Cardiac muscle cell (in vitro differentiated cells and primary cell): Measurements from ENCODE around the gene NOA1. TPM values are rescaled to one million over a fixed set of nuclear protein-coding genes. Genes with fewer than 3 reads are reported as not detected.

Experiments
- DNase-seq, 2 donors: peaks; one replicate each; pipeline versions ENCODE4 v3.0.0 to v3.0.0-alpha.2; 2010 to 2017; ENCODE audit warnings: low read depth in 1 of 2, low spot score in 1 of 2
- H3K27ac ChIP-seq: fragments of 200-600 bp; sonication (generic); 2 replicates; pipeline ENCODE4 v1.5.1; 2016
- H3K27me3 ChIP-seq: fragments of 200-600 bp; sonication (generic); 2 replicates; pipeline ENCODE4 v1.6.0; 2016; ENCODE audit warnings: control low read depth
- H3K36me3 ChIP-seq: fragments of 200-600 bp; sonication (generic); 2 replicates; pipeline ENCODE4 v1.5.1; 2016; ENCODE audit warnings: control low read depth
- H3K4me1 ChIP-seq: fragments of 200-600 bp; sonication (generic); 2 replicates; pipeline ENCODE4 v1.8.1; 2017; ENCODE audit warnings: low read depth, mild to moderate bottlenecking, mixed run types
- H3K4me3 ChIP-seq: fragments of 200-600 bp; sonication (generic); 2 replicates; pipeline ENCODE4 v1.5.1; 2016; ENCODE audit warnings: mild to moderate bottlenecking
- H3K9me3 ChIP-seq: fragments of 200-600 bp; sonication (generic); 2 replicates; pipeline ENCODE4 v1.5.1; 2017; ENCODE audit warnings: low read depth, mild to moderate bottlenecking, control low read depth
- polyA plus RNA-seq: library from polyadenylated mRNA; unstranded; fragments of >200 nt; fragmentation: Nextera tagmentation; extraction: Ambion mirVana; gene quantifications from 2 replicates; pipeline ENCODE4 v1.2.1, GENCODE V29; 2016
- total RNA-seq: library from RNA; depleted of rRNA; stranded (reverse); fragments of >200 nt; gene quantifications from 2 replicates; pipeline ENCODE4 v1.2.3, GENCODE V29; 2016
- TF ChIP-seq, protein P1 (sequence below): IDR thresholded peaks from 2 replicates; pipeline ENCODE4 v1.5.1; 2012; ENCODE audit warnings: low read depth, mild to moderate bottlenecking, low read length

NOA1 gene
- total and polyA plus RNA-seq, 2 experiments from 2014 or later = 9.7 to 32.8 TPM

GRCh38 chr4:56981795-56982201 lies 4.4 kb upstream of the NOA1 start:
- no peak overlapping the region for H3K27ac ChIP-seq
- peak in 1 of 2 donors; percentile 71 for DNase-seq
- no peak overlapping the region for H3K4me3 ChIP-seq
- no peaks in the 10 kb centered on the region for H3K27me3 ChIP-seq
- TF ChIP-seq, protein P1, sequence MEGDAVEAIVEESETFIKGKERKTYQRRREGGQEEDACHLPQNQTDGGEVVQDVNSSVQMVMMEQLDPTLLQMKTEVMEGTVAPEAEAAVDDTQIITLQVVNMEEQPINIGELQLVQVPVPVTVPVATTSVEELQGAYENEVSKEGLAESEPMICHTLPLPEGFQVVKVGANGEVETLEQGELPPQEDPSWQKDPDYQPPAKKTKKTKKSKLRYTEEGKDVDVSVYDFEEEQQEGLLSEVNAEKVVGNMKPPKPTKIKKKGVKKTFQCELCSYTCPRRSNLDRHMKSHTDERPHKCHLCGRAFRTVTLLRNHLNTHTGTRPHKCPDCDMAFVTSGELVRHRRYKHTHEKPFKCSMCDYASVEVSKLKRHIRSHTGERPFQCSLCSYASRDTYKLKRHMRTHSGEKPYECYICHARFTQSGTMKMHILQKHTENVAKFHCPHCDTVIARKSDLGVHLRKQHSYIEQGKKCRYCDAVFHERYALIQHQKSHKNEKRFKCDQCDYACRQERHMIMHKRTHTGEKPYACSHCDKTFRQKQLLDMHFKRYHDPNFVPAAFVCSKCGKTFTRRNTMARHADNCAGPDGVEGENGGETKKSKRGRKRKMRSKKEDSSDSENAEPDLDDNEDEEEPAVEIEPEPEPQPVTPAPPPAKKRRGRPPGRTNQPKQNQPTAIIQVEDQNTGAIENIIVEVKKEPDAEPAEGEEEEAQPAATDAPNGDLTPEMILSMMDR = no peak
- peaks cover 11% of the 10 kb centered on the region for H3K4me1 ChIP-seq
- H3K9me3 ChIP-seq = no peaks in the 10 kb centered on the region
- H3K36me3 ChIP-seq = peaks cover 3% of the 10 kb centered on the region

- TF ChIP-seq, protein P1 = no peak
- peak overlapping the region; percentile 95 for H3K27ac ChIP-seq
- no peaks in the 10 kb centered on the region for H3K9me3 ChIP-seq
- peak overlapping the region; percentile 98 for H3K4me3 ChIP-seq
- no peaks in the 10 kb centered on the region for H3K36me3 ChIP-seq
- peak; percentile 16 to 42 for DNase-seq
- peaks cover 18% of the 10 kb centered on the region for H3K4me1 ChIP-seq
- no peaks in the 10 kb centered on the region for H3K27me3 ChIP-seq
Observed at GRCh38 chr4:56979421-56980072, 2.1 kb upstream of the NOA1 start.

GRCh38 chr4:56978750-56979303 lies 1.4 kb upstream of the NOA1 start, which contains the start of gene POLR2B:
POLR2B (plus strand) TSS chr4:56978896; CDS start chr4:56978986, 90 bp downstream.
- H3K27me3 ChIP-seq = no peaks in the 10 kb centered on the region
- peak within 1 kb of the TSS; percentile 95 for H3K27ac ChIP-seq
- no peaks in the 10 kb centered on the region for H3K9me3 ChIP-seq
- peaks cover under 1% of the 10 kb centered on the region for H3K36me3 ChIP-seq
- TF ChIP-seq, protein P1 = no peak
- DNase-seq = peak; percentile 96 to 97
- H3K4me3 ChIP-seq = peak within 1 kb of the TSS; percentile 98
- peaks cover 18% of the 10 kb centered on the region for H3K4me1 ChIP-seq

DNA sequence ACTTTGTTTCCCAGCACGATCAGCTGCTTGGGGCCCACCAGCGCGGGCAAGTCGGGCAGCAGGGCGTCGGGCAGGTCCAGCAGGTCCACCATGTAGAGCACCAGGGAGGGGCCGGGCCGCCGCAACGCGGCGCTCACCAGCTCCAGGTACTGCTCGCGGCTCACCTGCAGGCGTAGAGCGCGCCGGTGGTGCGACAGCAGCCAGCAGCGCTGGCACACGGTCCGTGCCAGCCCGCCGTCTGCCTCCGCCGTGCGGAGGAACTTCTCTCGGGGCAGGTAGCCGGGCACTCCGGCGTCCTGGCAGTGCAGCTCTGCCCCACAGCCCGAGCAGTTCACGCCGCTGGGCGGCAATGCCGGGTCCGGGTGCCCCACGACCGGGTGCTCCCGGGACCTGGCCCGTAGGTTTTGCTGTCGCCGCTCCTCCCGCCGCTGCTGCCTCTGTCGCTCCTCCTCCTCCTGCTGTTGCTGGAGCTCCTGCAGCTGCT lies 527 bp downstream of the NOA1 start:
- Histone ChIP-seq H3K27ac (peak overlapping the region; percentile 95), H3K4me1 (peaks cover 17% of the 10 kb centered on the region)
- TF ChIP-seq, protein P1 = no peak

DNA sequence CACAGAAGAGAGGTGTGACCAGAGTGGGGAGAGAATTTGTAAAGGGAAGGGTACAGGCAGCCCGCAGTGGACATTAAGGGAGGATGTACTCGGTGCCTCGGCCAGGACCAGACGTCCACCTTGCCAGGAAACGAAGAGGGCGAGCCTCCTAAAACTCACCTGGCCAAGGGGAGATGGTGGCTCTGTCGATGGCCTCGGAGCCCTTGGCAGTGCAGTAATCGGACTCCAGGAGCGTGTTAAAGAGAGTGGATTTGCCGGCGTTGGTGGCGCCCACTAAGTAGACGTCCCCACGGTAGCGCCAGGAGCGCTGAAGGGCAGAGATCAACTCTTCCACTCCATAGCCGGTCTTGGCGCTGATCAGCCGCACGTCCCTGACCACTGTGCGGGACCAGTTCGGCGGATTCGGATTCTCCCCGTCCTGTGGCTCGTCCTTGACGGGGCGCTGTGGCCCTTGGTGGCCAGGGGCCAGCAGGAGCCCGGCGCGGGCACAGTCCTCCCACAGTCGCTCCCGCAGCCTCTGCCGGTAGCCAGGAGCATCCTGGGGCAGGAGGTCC lies 1.0 kb downstream of the NOA1 start:
- peak overlapping the region; percentile 98 for H3K4me3 ChIP-seq
- peaks cover 12% of the 10 kb centered on the region for H3K4me1 ChIP-seq
- H3K27ac ChIP-seq = no peak overlapping the region
- H3K9me3 ChIP-seq = no peaks in the 10 kb centered on the region
- H3K36me3 ChIP-seq = peaks cover 21% of the 10 kb centered on the region
- TF ChIP-seq, protein P1 = no peak
- no peaks in the 10 kb centered on the region for H3K27me3 ChIP-seq
- peak; percentile 13 to 24 for DNase-seq

More for the DNA sequence above, 527 bp downstream of the NOA1 start:
- H3K36me3 ChIP-seq = peaks cover 20% of the 10 kb centered on the region
- peak in 1 of 2 donors; percentile 54 for DNase-seq
- peak overlapping the region; percentile 98 for H3K4me3 ChIP-seq
- H3K27me3 ChIP-seq = no peaks in the 10 kb centered on the region
- H3K9me3 ChIP-seq = no peaks in the 10 kb centered on the region
